Stimulated activated CD4-positive, alpha-beta T cell treated with anti-CD3 and anti-CD28 coated beads, TNF-alpha, amount 100 ng/mL, for 4 hours (primary cell): ENCODE data around the gene GNPTAB.
"Not testable (repeated sequence)": the region's sequence is repeated elsewhere in the genome, so short reads cannot be mapped to it uniquely, and the experiment has no call there.

ENCODE experiments used
- DNase-seq, 3 experiments: peaks; one replicate each; pipeline ENCODE4 v3.0.0-alpha.2; 2020; ENCODE audit warnings: low read depth in 3 of 3

Gene GNPTAB

GRCh38 chr12:101830367-101831325 is at the start of gene GNPTAB:
GNPTAB (minus strand) TSS chr12:101830959; CDS start chr12:101830675, 284 bp downstream.
- DNase-seq = peak; percentile 88 to 93 (median 92)

GRCh38 chr12:101878243-101878821 is 47.6 kb upstream of the GNPTAB start:
- no peak for DNase-seq

- DNase-seq = no peak
Measured at GRCh38 chr12:101877806-101878242, 47.1 kb upstream of the GNPTAB start.

- DNase-seq = peak; percentile 45 to 60 (median 48)
Measured at GRCh38 chr12:101876861-101877805, 46.4 kb upstream of the GNPTAB start, which contains the start of gene DRAM1. DRAM1 (plus strand) TSS chr12:101877580; CDS start chr12:101877790, 210 bp downstream.

- no peak for DNase-seq
Measured at GRCh38 chr12:101876322-101876860, 45.6 kb upstream of the GNPTAB start.

- no peak for DNase-seq
Measured at GRCh38 chr12:101875162-101875561, 44.4 kb upstream of the GNPTAB start.

- DNase-seq = no peak
Measured at GRCh38 chr12:101870925-101871324, 40.2 kb upstream of the GNPTAB start.

GRCh38 chr12:101867619-101868018 is 36.9 kb upstream of the GNPTAB start:
- DNase-seq = not testable (repeated sequence)

GRCh38 chr12:101866615-101867373 is 36.0 kb upstream of the GNPTAB start:
- DNase-seq = no peak

- no peak for DNase-seq
Measured at GRCh38 chr12:101863981-101864380, 33.2 kb upstream of the GNPTAB start.

- no peak for DNase-seq
Measured at GRCh38 chr12:101862245-101862644, 31.5 kb upstream of the GNPTAB start.

GRCh38 chr12:101861688-101862087 is 30.9 kb upstream of the GNPTAB start:
- not testable (repeated sequence) for DNase-seq

- DNase-seq = no peak
Measured at GRCh38 chr12:101859664-101860607, 29.2 kb upstream of the GNPTAB start.

- no peak for DNase-seq
Measured at GRCh38 chr12:101858361-101858760, 27.6 kb upstream of the GNPTAB start.

GRCh38 chr12:101857043-101857558 is 26.3 kb upstream of the GNPTAB start:
- no peak for DNase-seq

- DNase-seq = not testable (repeated sequence)
Measured at GRCh38 chr12:101856614-101857013, 25.9 kb upstream of the GNPTAB start.

- DNase-seq = no peak
Measured at GRCh38 chr12:101855976-101856375, 25.2 kb upstream of the GNPTAB start.

- no peak for DNase-seq
Measured at GRCh38 chr12:101855364-101855884, 24.7 kb upstream of the GNPTAB start.

- DNase-seq = no peak
Measured at GRCh38 chr12:101854747-101855146, 24.0 kb upstream of the GNPTAB start.
